GM19455 (cell line): ENCODE data around the gene CD79A.

Source experiments
- ATAC-seq: cut with Tn5 transposase; IDR thresholded peaks from one replicate; pipeline ENCODE4 v1.9.1; 2021; ENCODE audit not compliant: unreplicated experiment

CD79A gene

GRCh38 chr19:41929536-41930071, 52.5 kb downstream of the CD79A start:
- no peak for ATAC-seq

- ATAC-seq = no peak
Measured at GRCh38 chr19:41930322-41930722, 53.2 kb downstream of the CD79A start.
